WTC11 (cell line): Measurements from ENCODE around the gene PPM1E. TPM values are rescaled to one million over a fixed set of nuclear protein-coding genes. Genes with fewer than 3 reads are reported as not detected.

Source experiments
- ATAC-seq: fragments of 200-7000 bp; cut with Tn5 transposase; 2 replicates; pipeline ENCODE4 v1.10.0; 2021; ENCODE audit warnings: mild to moderate bottlenecking, moderate library complexity
- CTCF ChIA-PET: fragments of 300-600 bp; sonication (Branson Sonifier 250); formaldehyde crosslinking; loops from one replicate; lab custom pipeline; 2021; ENCODE audit warnings: antibody characterized with exemption; lab: Charles Lee
- POLR2A ChIA-PET: fragments of 350-600 bp; sonication (Branson Sonifier 250); formaldehyde crosslinking; loops from one replicate; lab custom pipeline; 2021; ENCODE audit warnings: antibody characterized with exemption; lab: Charles Lee
- DNase-seq: peaks from one replicate; pipeline ENCODE4 v3.0.0; 2021; ENCODE audit warnings: low spot score
- H3K27ac Mint-ChIP-seq: 2 replicates; pipeline ENCODE4 v1.8.0; 2021; ENCODE audit warnings: mixed read lengths
- H3K27me3 Mint-ChIP-seq: 2 replicates; pipeline ENCODE4 v1.8.0; 2021; ENCODE audit warnings: low read depth, mild to moderate bottlenecking, moderate library complexity, mixed read lengths
- H3K36me3 Mint-ChIP-seq: 2 replicates; pipeline ENCODE4 v1.8.0; 2021; ENCODE audit warnings: mixed read lengths
- H3K4me1 Mint-ChIP-seq: 2 replicates; pipeline ENCODE4 v1.8.0; 2022; ENCODE audit warnings: mixed read lengths
- H3K4me3 Mint-ChIP-seq: 2 replicates; pipeline ENCODE4 v1.8.0; 2021; ENCODE audit warnings: mild to moderate bottlenecking, moderate library complexity, mixed read lengths
- H3K9me3 Mint-ChIP-seq: 2 replicates; pipeline ENCODE4 v1.8.0; 2021; ENCODE audit warnings: mixed read lengths
- AFF4 ChIP-seq: sonication (generic); formaldehyde crosslinking; IDR thresholded peaks from 2 replicates; pipeline ENCODE4 v1.8.1; 2023; ENCODE audit warnings: mild to moderate bottlenecking, missing genetic modification reagents, borderline replicate concordance
- CBFB ChIP-seq: sonication (generic); formaldehyde crosslinking; IDR thresholded peaks from 2 replicates; pipeline ENCODE4 v1.8.1; 2022; ENCODE audit warnings: mild to moderate bottlenecking, low read depth, missing genetic modification reagents
- ELF4 ChIP-seq: sonication (generic); formaldehyde crosslinking; IDR thresholded peaks from 2 replicates; pipeline ENCODE4 v1.8.1; 2022; ENCODE audit warnings: low read depth, mild to moderate bottlenecking, moderate library complexity, missing genetic modification reagents
- GABPB1 ChIP-seq: sonication (generic); formaldehyde crosslinking; IDR thresholded peaks from 2 replicates; pipeline ENCODE4 v1.8.1; 2023; ENCODE audit warnings: mild to moderate bottlenecking, missing genetic modification reagents
- NR2C2 ChIP-seq: sonication (generic); formaldehyde crosslinking; IDR thresholded peaks from 2 replicates; pipeline ENCODE4 v1.8.0; 2022; ENCODE audit warnings: mild to moderate bottlenecking, missing genetic modification reagents
- PRRX2 ChIP-seq: fragments of 250-450 bp; sonication (Bioruptor Pico); IDR thresholded peaks from 2 replicates; pipeline ENCODE4 v1.8.0; 2021; ENCODE audit warnings: mild to moderate bottlenecking
- RORB ChIP-seq: fragments of 250-450 bp; sonication (Bioruptor Pico); IDR thresholded peaks from 2 replicates; pipeline ENCODE4 v1.9.0; 2021; ENCODE audit warnings: mild to moderate bottlenecking
- SOX15 ChIP-seq: fragments of 250-450 bp; sonication (Bioruptor Pico); IDR thresholded peaks from 2 replicates; pipeline ENCODE4 v1.9.0; 2021; ENCODE audit warnings: mild to moderate bottlenecking
- SP1 ChIP-seq: sonication (generic); formaldehyde crosslinking; conservative IDR thresholded peaks from 2 replicates; pipeline ENCODE4 v1.8.1; 2022; ENCODE audit warnings: missing genetic modification reagents
- ZNF121 ChIP-seq: sonication (generic); formaldehyde crosslinking; IDR thresholded peaks from 2 replicates; pipeline ENCODE4 v1.8.0; 2023; ENCODE audit warnings: missing genetic modification reagents
- ZNF416 ChIP-seq: fragments of 250-450 bp; sonication (Bioruptor Pico); IDR thresholded peaks from 2 replicates; pipeline ENCODE4 v1.9.0; 2021; ENCODE audit warnings: mild to moderate bottlenecking, inconsistent platforms
- ZNF425 ChIP-seq: fragments of 250-450 bp; sonication (Bioruptor Pico); conservative IDR thresholded peaks from 2 replicates; pipeline ENCODE4 v1.9.0; 2021; ENCODE audit warnings: mild to moderate bottlenecking
- ZNF671 ChIP-seq: fragments of 250-450 bp; sonication (Bioruptor Pico); IDR thresholded peaks from 2 replicates; pipeline ENCODE4 v1.8.0; 2021; ENCODE audit warnings: mild to moderate bottlenecking
- total RNA-seq: library from RNA; stranded (reverse); gene quantifications from 3 replicates; pipeline ENCODE4 v1.2.3, GENCODE V29; 2021
- TF ChIP-seq, protein P1 (sequence below): sonication (generic); formaldehyde crosslinking; IDR thresholded peaks from 2 replicates; pipeline ENCODE4 v1.8.0; 2023; ENCODE audit warnings: mild to moderate bottlenecking, missing genetic modification reagents
- TF ChIP-seq, protein P2 (sequence below): sonication (generic); formaldehyde crosslinking; IDR thresholded peaks from 2 replicates; pipeline ENCODE4 v1.8.0; 2022; ENCODE audit warnings: missing genetic modification reagents
- TF ChIP-seq, protein P3 (sequence below): sonication (generic); formaldehyde crosslinking; IDR thresholded peaks from 2 replicates; pipeline ENCODE4 v1.8.1; 2023; ENCODE audit warnings: mild to moderate bottlenecking, moderate library complexity, missing genetic modification reagents

The PPM1E gene
- total RNA-seq, 1 experiment from 2014 or later: 8.1 TPM

GRCh38 chr17:58980706-58981481 is 225.2 kb downstream of the PPM1E start (continued):
- no peak for TF ChIP-seq AFF4 (CRISPR knock-in tag)
- no peak for TF ChIP-seq SOX15
- TF ChIP-seq, protein P1, sequence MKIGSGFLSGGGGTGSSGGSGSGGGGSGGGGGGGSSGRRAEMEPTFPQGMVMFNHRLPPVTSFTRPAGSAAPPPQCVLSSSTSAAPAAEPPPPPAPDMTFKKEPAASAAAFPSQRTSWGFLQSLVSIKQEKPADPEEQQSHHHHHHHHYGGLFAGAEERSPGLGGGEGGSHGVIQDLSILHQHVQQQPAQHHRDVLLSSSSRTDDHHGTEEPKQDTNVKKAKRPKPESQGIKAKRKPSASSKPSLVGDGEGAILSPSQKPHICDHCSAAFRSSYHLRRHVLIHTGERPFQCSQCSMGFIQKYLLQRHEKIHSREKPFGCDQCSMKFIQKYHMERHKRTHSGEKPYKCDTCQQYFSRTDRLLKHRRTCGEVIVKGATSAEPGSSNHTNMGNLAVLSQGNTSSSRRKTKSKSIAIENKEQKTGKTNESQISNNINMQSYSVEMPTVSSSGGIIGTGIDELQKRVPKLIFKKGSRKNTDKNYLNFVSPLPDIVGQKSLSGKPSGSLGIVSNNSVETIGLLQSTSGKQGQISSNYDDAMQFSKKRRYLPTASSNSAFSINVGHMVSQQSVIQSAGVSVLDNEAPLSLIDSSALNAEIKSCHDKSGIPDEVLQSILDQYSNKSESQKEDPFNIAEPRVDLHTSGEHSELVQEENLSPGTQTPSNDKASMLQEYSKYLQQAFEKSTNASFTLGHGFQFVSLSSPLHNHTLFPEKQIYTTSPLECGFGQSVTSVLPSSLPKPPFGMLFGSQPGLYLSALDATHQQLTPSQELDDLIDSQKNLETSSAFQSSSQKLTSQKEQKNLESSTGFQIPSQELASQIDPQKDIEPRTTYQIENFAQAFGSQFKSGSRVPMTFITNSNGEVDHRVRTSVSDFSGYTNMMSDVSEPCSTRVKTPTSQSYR (CRISPR knock-in tag): no peak
- TF ChIP-seq PRRX2 (CRISPR knock-in tag): no peak
- TF ChIP-seq SP1 (CRISPR knock-in tag): no peak
- TF ChIP-seq ZNF416: no peak
- TF ChIP-seq CBFB (CRISPR knock-in tag): no peak
- no peak for TF ChIP-seq GABPB1
- no peak for TF ChIP-seq RORB (CRISPR knock-in tag)
- TF ChIP-seq, protein P2, sequence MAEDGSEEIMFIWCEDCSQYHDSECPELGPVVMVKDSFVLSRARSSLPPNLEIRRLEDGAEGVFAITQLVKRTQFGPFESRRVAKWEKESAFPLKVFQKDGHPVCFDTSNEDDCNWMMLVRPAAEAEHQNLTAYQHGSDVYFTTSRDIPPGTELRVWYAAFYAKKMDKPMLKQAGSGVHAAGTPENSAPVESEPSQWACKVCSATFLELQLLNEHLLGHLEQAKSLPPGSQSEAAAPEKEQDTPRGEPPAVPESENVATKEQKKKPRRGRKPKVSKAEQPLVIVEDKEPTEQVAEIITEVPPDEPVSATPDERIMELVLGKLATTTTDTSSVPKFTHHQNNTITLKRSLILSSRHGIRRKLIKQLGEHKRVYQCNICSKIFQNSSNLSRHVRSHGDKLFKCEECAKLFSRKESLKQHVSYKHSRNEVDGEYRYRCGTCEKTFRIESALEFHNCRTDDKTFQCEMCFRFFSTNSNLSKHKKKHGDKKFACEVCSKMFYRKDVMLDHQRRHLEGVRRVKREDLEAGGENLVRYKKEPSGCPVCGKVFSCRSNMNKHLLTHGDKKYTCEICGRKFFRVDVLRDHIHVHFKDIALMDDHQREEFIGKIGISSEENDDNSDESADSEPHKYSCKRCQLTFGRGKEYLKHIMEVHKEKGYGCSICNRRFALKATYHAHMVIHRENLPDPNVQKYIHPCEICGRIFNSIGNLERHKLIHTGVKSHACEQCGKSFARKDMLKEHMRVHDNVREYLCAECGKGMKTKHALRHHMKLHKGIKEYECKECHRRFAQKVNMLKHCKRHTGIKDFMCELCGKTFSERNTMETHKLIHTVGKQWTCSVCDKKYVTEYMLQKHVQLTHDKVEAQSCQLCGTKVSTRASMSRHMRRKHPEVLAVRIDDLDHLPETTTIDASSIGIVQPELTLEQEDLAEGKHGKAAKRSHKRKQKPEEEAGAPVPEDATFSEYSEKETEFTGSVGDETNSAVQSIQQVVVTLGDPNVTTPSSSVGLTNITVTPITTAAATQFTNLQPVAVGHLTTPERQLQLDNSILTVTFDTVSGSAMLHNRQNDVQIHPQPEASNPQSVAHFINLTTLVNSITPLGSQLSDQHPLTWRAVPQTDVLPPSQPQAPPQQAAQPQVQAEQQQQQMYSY (CRISPR knock-in tag): no peak
- no peak for TF ChIP-seq ZNF671

DNA sequence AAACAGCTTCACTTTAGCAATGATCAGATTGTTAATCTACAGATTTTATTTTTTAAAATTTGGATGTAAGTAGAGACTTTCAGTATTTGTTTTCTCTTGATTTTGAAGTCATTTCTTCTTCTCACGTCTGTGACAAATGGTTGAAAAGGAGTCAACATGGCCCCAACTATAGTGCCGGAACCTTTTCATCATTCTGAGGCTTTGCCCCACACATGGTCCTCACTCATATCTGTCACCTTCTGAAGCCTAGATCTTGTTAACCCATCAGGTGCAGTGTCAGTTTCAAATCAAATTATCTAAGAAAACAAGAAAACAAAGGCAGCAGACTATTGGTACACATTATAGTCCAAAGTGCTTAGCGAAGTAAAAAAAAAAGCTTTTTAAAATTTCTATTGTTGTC is 227.0 kb downstream of the PPM1E start:
- no peaks in the 10 kb centered on the region for H3K9me3 Mint-ChIP-seq
- no peak for TF ChIP-seq ELF4 (CRISPR knock-in tag)
- TF ChIP-seq ZNF121 (CRISPR knock-in tag): no peak
- no peak for TF ChIP-seq NR2C2
- TF ChIP-seq ZNF425 (CRISPR knock-in tag): no peak
- TF ChIP-seq, protein P3, sequence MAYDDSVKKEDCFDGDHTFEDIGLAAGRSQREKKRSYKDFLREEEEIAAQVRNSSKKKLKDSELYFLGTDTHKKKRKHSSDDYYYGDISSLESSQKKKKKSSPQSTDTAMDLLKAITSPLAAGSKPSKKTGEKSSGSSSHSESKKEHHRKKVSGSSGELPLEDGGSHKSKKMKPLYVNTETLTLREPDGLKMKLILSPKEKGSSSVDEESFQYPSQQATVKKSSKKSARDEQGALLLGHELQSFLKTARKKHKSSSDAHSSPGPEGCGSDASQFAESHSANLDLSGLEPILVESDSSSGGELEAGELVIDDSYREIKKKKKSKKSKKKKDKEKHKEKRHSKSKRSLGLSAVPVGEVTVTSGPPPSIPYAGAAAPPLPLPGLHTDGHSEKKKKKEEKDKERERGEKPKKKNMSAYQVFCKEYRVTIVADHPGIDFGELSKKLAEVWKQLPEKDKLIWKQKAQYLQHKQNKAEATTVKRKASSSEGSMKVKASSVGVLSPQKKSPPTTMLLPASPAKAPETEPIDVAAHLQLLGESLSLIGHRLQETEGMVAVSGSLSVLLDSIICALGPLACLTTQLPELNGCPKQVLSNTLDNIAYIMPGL (CRISPR knock-in tag): no peak
- TF ChIP-seq, all 79 proteins: peak for 0
- H3K27ac Mint-ChIP-seq: peak overlapping the region; percentile 30; the same call in 1 of the 2 replicates
- POLR2A ChIA-PET: no interaction called here
- DNase-seq (no peak), ATAC-seq (no peak)
- no peaks in the 10 kb centered on the region for H3K27me3 Mint-ChIP-seq
- H3K4me3 Mint-ChIP-seq: no peak overlapping the region
- peaks cover 18% of the 10 kb centered on the region for H3K4me1 Mint-ChIP-seq
- no peaks in the 10 kb centered on the region for H3K36me3 Mint-ChIP-seq
- CTCF ChIA-PET: no interaction called here
